HEK293 (cell line): ENCODE measurements around the gene FOXN4.

Experiments used
- CTCF ChIA-PET: fragments of 350-600 bp; formaldehyde crosslinking; extraction: SDS; loops from one replicate; lab custom pipeline; 2021; ENCODE audit warnings: antibody characterized with exemption; lab: Yijun Ruan, JAX
- POLR2A ChIA-PET: fragments of 300-600 bp; formaldehyde crosslinking; extraction: SDS; loops from one replicate; lab custom pipeline; 2020; ENCODE audit warnings: antibody characterized with exemption, inconsistent platforms; lab: Yijun Ruan, JAX
- H3K27ac ChIP-seq: fragments of 200-500 bp; sonication (Bioruptor generic); 2 replicates; pipeline ENCODE4 v1.5.1; 2014; ENCODE audit warnings: low read depth, low read length, control low read depth, inconsistent platforms; ENCODE audit errors: extremely low read depth
- H3K36me3 ChIP-seq, 2 experiments: fragments of 200-500 bp in 1 of 2; sonication (Bioruptor generic) in 1 of 2; 1 replicate in 1 of 2; 2 replicates in 1 of 2; pipeline ENCODE4 v1.5.1; 2014 to 2017; ENCODE audit warnings: inconsistent platforms in 2 of 2, low read length in 2 of 2; ENCODE audit not compliant: control insufficient read depth in 2 of 2, insufficient read depth in 1 of 2
- H3K4me1 ChIP-seq: fragments of 200-500 bp; sonication (Bioruptor generic); 2 replicates; pipeline ENCODE4 v1.5.1; 2014; ENCODE audit warnings: mild to moderate bottlenecking, low read length, inconsistent platforms; ENCODE audit not compliant: control insufficient read depth, insufficient read depth
- H3K4me3 ChIP-seq: 2 replicates; pipeline ENCODE4 v1.5.1; 2011; ENCODE audit warnings: low read depth, mild to moderate bottlenecking, control low read depth, low read length, moderate library complexity
- H3K9me3 ChIP-seq: fragments of 200-500 bp; sonication (Bioruptor generic); 2 replicates; pipeline ENCODE4 v1.5.1; 2014; ENCODE audit warnings: low read depth, low read length, inconsistent platforms; ENCODE audit not compliant: control insufficient read depth, insufficient read depth
- ATF2 ChIP-seq: fragments of 450-650 bp; formaldehyde crosslinking; IDR thresholded peaks from 2 replicates; pipeline ENCODE4 v1.5.1; 2016; ENCODE audit warnings: missing biosample characterization, missing genetic modification characterization, low read depth
- EGR2 ChIP-seq: fragments of 450-650 bp; formaldehyde crosslinking; IDR thresholded peaks from 2 replicates; pipeline ENCODE4 v1.5.1; 2016; ENCODE audit warnings: low read depth, missing biosample characterization, missing genetic modification characterization
- KLF17 ChIP-seq: fragments of 450-650 bp; formaldehyde crosslinking; IDR thresholded peaks from 2 replicates; pipeline ENCODE4 v1.5.1; 2016; ENCODE audit warnings: missing biosample characterization, missing genetic modification characterization
- ZBTB10 ChIP-seq: fragments of 450-650 bp; formaldehyde crosslinking; IDR thresholded peaks from 2 replicates; pipeline ENCODE4 v1.5.1; 2016; ENCODE audit warnings: missing biosample characterization, missing genetic modification characterization
- ZBTB44 ChIP-seq: fragments of 450-650 bp; IDR thresholded peaks from 2 replicates; pipeline ENCODE4 v1.5.1; 2018; ENCODE audit warnings: missing biosample characterization, mild to moderate bottlenecking, missing genetic modification characterization
- ZBTB48 ChIP-seq: fragments of 450-650 bp; formaldehyde crosslinking; IDR thresholded peaks from 2 replicates; pipeline ENCODE4 v1.5.1; 2016; ENCODE audit warnings: missing biosample characterization, missing genetic modification characterization
- ZFHX2 ChIP-seq: fragments of 450-650 bp; formaldehyde crosslinking; conservative IDR thresholded peaks from 2 replicates; pipeline ENCODE4 v1.5.1; 2016; ENCODE audit warnings: missing biosample characterization, missing genetic modification characterization
- ZFP69B ChIP-seq: fragments of 450-650 bp; formaldehyde crosslinking; IDR thresholded peaks from 2 replicates; pipeline ENCODE4 v1.5.1; 2016; ENCODE audit warnings: missing biosample characterization, missing genetic modification characterization
- ZNF202 ChIP-seq: fragments of 450-650 bp; formaldehyde crosslinking; IDR thresholded peaks from 2 replicates; pipeline ENCODE4 v1.5.1; 2016; ENCODE audit warnings: missing biosample characterization, missing genetic modification characterization, borderline replicate concordance
- ZNF211 ChIP-seq: fragments of 450-650 bp; formaldehyde crosslinking; IDR thresholded peaks from 2 replicates; pipeline ENCODE4 v1.5.1; 2016; ENCODE audit warnings: low read depth, missing biosample characterization, missing genetic modification characterization
- ZNF335 ChIP-seq: fragments of 450-650 bp; formaldehyde crosslinking; conservative IDR thresholded peaks from 2 replicates; pipeline ENCODE4 v1.5.1; 2016; ENCODE audit warnings: missing biosample characterization, missing genetic modification characterization
- ZNF350 ChIP-seq: fragments of 450-650 bp; formaldehyde crosslinking; IDR thresholded peaks from 2 replicates; pipeline ENCODE4 v1.5.0; 2017; ENCODE audit warnings: missing biosample characterization, mild to moderate bottlenecking, missing genetic modification characterization
- ZNF362 ChIP-seq: fragments of 450-650 bp; formaldehyde crosslinking; IDR thresholded peaks from 2 replicates; pipeline ENCODE4 v1.5.1; 2016; ENCODE audit warnings: missing biosample characterization, missing genetic modification characterization
- ZNF398 ChIP-seq: fragments of 450-650 bp; formaldehyde crosslinking; IDR thresholded peaks from 2 replicates; pipeline ENCODE4 v1.5.1; 2017; ENCODE audit warnings: missing biosample characterization, missing genetic modification characterization
- ZNF449 ChIP-seq: fragments of 450-650 bp; formaldehyde crosslinking; IDR thresholded peaks from 2 replicates; pipeline ENCODE4 v1.5.1; 2017; ENCODE audit warnings: missing biosample characterization, mild to moderate bottlenecking, missing genetic modification characterization, moderate library complexity
- ZNF513 ChIP-seq: fragments of 450-650 bp; IDR thresholded peaks from 2 replicates; pipeline ENCODE4 v1.5.1; 2018; ENCODE audit warnings: missing biosample characterization, missing genetic modification characterization
- ZNF561 ChIP-seq: fragments of 450-650 bp; IDR thresholded peaks from 2 replicates; pipeline ENCODE4 v1.5.1; 2018; ENCODE audit warnings: missing biosample characterization, missing genetic modification characterization, borderline replicate concordance
- ZNF580 ChIP-seq: fragments of 450-650 bp; formaldehyde crosslinking; IDR thresholded peaks from 2 replicates; pipeline ENCODE4 v1.5.1; 2016; ENCODE audit warnings: missing biosample characterization, missing genetic modification characterization
- ZNF670 ChIP-seq: fragments of 450-650 bp; formaldehyde crosslinking; IDR thresholded peaks from 2 replicates; pipeline ENCODE4 v1.5.1; 2016; ENCODE audit warnings: missing biosample characterization, missing genetic modification characterization, low read depth
- ZNF837 ChIP-seq: fragments of 450-650 bp; formaldehyde crosslinking; IDR thresholded peaks from 2 replicates; pipeline ENCODE4 v1.5.1; 2016; ENCODE audit warnings: missing biosample characterization, missing genetic modification characterization

Gene FOXN4

GRCh38 chr12:109309381-109310246 is 530 bp upstream of the FOXN4 start:
- Histone ChIP-seq H3K27ac (peak overlapping the region; percentile 62; the same call in 1 of the 2 replicates), H3K9me3 (no peaks in the 10 kb centered on the region), H3K36me3 (no peaks in the 10 kb centered on the region), H3K4me1 (peaks cover 14% of the 10 kb centered on the region), H3K4me3 (peak overlapping the region; percentile 52)
- ChIA-PET POLR2A (interaction anchor here (0.6 to 1.0 kb wide), 3 partner anchors 29 to 420 kb away, joined by 3 read pairs; no protein-coding TSS in a partner anchor), CTCF (no interaction called here)
- TF ChIP-seq ZBTB48 (tag by site-specific recombination), result 0 out of 2 replicates have a peak, but pooled peaks have one; percentile 17
- no peak; the same call in 1 of the 2 replicates for TF ChIP-seq ZNF335 (tag by site-specific recombination)
- TF ChIP-seq ZNF362 (tag by site-specific recombination), result no peak
- peak; percentile 30; the same call in 1 of the 2 replicates for TF ChIP-seq ZNF561
- no peak for TF ChIP-seq ZNF211 (tag by site-specific recombination)
- TF ChIP-seq EGR2 (tag by site-specific recombination), result 0 out of 2 replicates have a peak, but pooled peaks have one; percentile 29
- TF ChIP-seq ZNF670 (tag by site-specific recombination), result no peak
- no peak for TF ChIP-seq ZNF350 (tag by site-specific recombination)
- peak; percentile 83 for TF ChIP-seq ZNF398 (tag by site-specific recombination)
- peak; percentile 24; the same call in 1 of the 2 replicates for TF ChIP-seq ZFP69B (tag by site-specific recombination)
- peak; percentile 34; the same call in 1 of the 2 replicates for TF ChIP-seq ZNF449 (tag by site-specific recombination)
- TF ChIP-seq ZNF837 (tag by site-specific recombination), result no peak
- no peak for TF ChIP-seq ZBTB10 (tag by site-specific recombination)
- no peak for TF ChIP-seq ZNF202 (tag by site-specific recombination)
- no peak for TF ChIP-seq ATF2 (tag by site-specific recombination)
- TF ChIP-seq ZNF580, result no peak
- peak; percentile 99 for TF ChIP-seq ZBTB44 (tag by site-specific recombination)
- 0 out of 2 replicates have a peak, but pooled peaks have one; percentile 7 for TF ChIP-seq ZNF513 (tag by site-specific recombination)
- no peak for TF ChIP-seq KLF17
- peak; percentile 76 for TF ChIP-seq ZFHX2 (tag by site-specific recombination)
